Measurements from ENCODE around the gene ANAPC15. TPM values are rescaled to one million over a fixed set of nuclear protein-coding genes. Genes with fewer than 3 reads are reported as not detected.

The ANAPC15 gene
- total RNA-seq, 1 donor = 21.7 TPM

GRCh38 chr11:72072348-72072747 is 40.1 kb downstream of the ANAPC15 start:
- H3K27me3 ChIP-seq (ENCODE audit: insufficient read depth, low read length) = no peaks in the 10 kb centered on the region
- H3K79me2 ChIP-seq (ENCODE audit: insufficient read depth, low read length) = peaks cover 80% of the 10 kb centered on the region
- peaks cover 41% of the 10 kb centered on the region for H3K4me1 ChIP-seq (ENCODE audit: insufficient read depth, low read length)
- no peak for TF ChIP-seq CTCF (IDR thresholded peaks at IDR 0.05; ENCODE audit: extremely low read depth, low read depth, low read length)
- peak overlapping the region; percentile 76 for H2AFZ ChIP-seq (ENCODE audit: low read length)
- H4K20me1 ChIP-seq (ENCODE audit: insufficient read depth, low read length) = no peaks in the 10 kb centered on the region
- peak; percentile 79 for DNase-seq (ENCODE audit: insufficient read length, low spot score, missing footprints)
- H3K36me3 ChIP-seq (ENCODE audit: insufficient read depth, low read length) = peaks cover 4% of the 10 kb centered on the region
- H3K27ac ChIP-seq (ENCODE audit: low read depth, low read length) = peak overlapping the region; percentile 79
- no peaks in the 10 kb centered on the region for H3K9me3 ChIP-seq (ENCODE audit: low read depth, low read length)
- H3K4me2 ChIP-seq (ENCODE audit: insufficient read depth, low read length) = peak overlapping the region; percentile 77
- peak overlapping the region; percentile 38 for H3K4me3 ChIP-seq (ENCODE audit: insufficient read depth, low read length)

GRCh38 chr11:72070491-72070890 is 42.0 kb downstream of the ANAPC15 start:
- Histone ChIP-seq H3K27me3 (ENCODE audit: insufficient read depth, low read length) (no peaks in the 10 kb centered on the region), H3K4me3 (ENCODE audit: insufficient read depth, low read length) (no peak overlapping the region), H3K4me1 (ENCODE audit: insufficient read depth, low read length) (peaks cover 50% of the 10 kb centered on the region), H3K4me2 (ENCODE audit: insufficient read depth, low read length) (peak overlapping the region; percentile 65), H2AFZ (ENCODE audit: low read length) (peak overlapping the region; percentile 79), H3K79me2 (ENCODE audit: insufficient read depth, low read length) (peaks cover 80% of the 10 kb centered on the region), H3K9me3 (ENCODE audit: low read depth, low read length) (no peaks in the 10 kb centered on the region), H3K36me3 (ENCODE audit: insufficient read depth, low read length) (peaks cover 4% of the 10 kb centered on the region), H4K20me1 (ENCODE audit: insufficient read depth, low read length) (no peaks in the 10 kb centered on the region), H3K27ac (ENCODE audit: low read depth, low read length) (peak overlapping the region; percentile 79)
- TF ChIP-seq CTCF (IDR thresholded peaks at IDR 0.05; ENCODE audit: extremely low read depth, low read depth, low read length) = no peak
- DNase-seq (ENCODE audit: insufficient read length, low spot score, missing footprints) = no peak

GRCh38 chr11:72069787-72070251 is 42.7 kb downstream of the ANAPC15 start:
- Histone ChIP-seq H3K27me3 (ENCODE audit: insufficient read depth, low read length) (no peaks in the 10 kb centered on the region), H3K36me3 (ENCODE audit: insufficient read depth, low read length) (peaks cover 6% of the 10 kb centered on the region), H3K9me3 (ENCODE audit: low read depth, low read length) (no peaks in the 10 kb centered on the region), H3K27ac (ENCODE audit: low read depth, low read length) (peak overlapping the region; percentile 79), H3K79me2 (ENCODE audit: insufficient read depth, low read length) (peaks cover 76% of the 10 kb centered on the region), H2AFZ (ENCODE audit: low read length) (peak overlapping the region; percentile 79), H4K20me1 (ENCODE audit: insufficient read depth, low read length) (no peaks in the 10 kb centered on the region), H3K4me1 (ENCODE audit: insufficient read depth, low read length) (peaks cover 50% of the 10 kb centered on the region), H3K4me3 (ENCODE audit: insufficient read depth, low read length) (peak overlapping the region; percentile 34), H3K4me2 (ENCODE audit: insufficient read depth, low read length) (peak overlapping the region; percentile 65)
- no peak for TF ChIP-seq CTCF (IDR thresholded peaks at IDR 0.05; ENCODE audit: extremely low read depth, low read depth, low read length)
- peak; percentile 73 for DNase-seq (ENCODE audit: insufficient read length, low spot score, missing footprints)

GRCh38 chr11:72069200-72069599 is 43.3 kb downstream of the ANAPC15 start:
- no peaks in the 10 kb centered on the region for H3K9me3 ChIP-seq (ENCODE audit: low read depth, low read length)
- peaks cover 50% of the 10 kb centered on the region for H3K4me1 ChIP-seq (ENCODE audit: insufficient read depth, low read length)
- TF ChIP-seq CTCF (IDR thresholded peaks at IDR 0.05; ENCODE audit: extremely low read depth, low read depth, low read length) = no peak
- peak overlapping the region; percentile 79 for H2AFZ ChIP-seq (ENCODE audit: low read length)
- no peaks in the 10 kb centered on the region for H3K27me3 ChIP-seq (ENCODE audit: insufficient read depth, low read length)
- peaks cover 7% of the 10 kb centered on the region for H3K36me3 ChIP-seq (ENCODE audit: insufficient read depth, low read length)
- H4K20me1 ChIP-seq (ENCODE audit: insufficient read depth, low read length) = no peaks in the 10 kb centered on the region
- H3K27ac ChIP-seq (ENCODE audit: low read depth, low read length) = peak overlapping the region; percentile 79
- H3K79me2 ChIP-seq (ENCODE audit: insufficient read depth, low read length) = peaks cover 76% of the 10 kb centered on the region
- peak overlapping the region; percentile 34 for H3K4me3 ChIP-seq (ENCODE audit: insufficient read depth, low read length)
- peak overlapping the region; percentile 65 for H3K4me2 ChIP-seq (ENCODE audit: insufficient read depth, low read length)
- DNase-seq (ENCODE audit: insufficient read length, low spot score, missing footprints) = no peak
